DOHH2 (cell line): ENCODE measurements around the gene MRPS31.

Source experiments
- EZH2phosphoT487 ChIP-seq: fragments of 200-600 bp; sonication (generic); IDR thresholded peaks from 2 replicates; pipeline ENCODE4 v1.6.1; 2017; ENCODE audit warnings: borderline replicate concordance, mild to moderate bottlenecking, antibody characterized with exemption, low read length, moderate library complexity, mixed read lengths
- TF ChIP-seq, protein P1 (sequence below): fragments of 200-600 bp; sonication (generic); IDR thresholded peaks from one replicate; pipeline ENCODE4 v1.5.1; 2014; ENCODE audit warnings: antibody characterized with exemption, mild to moderate bottlenecking, low read depth, low read length; ENCODE audit not compliant: poor library complexity, severe bottlenecking

- TF ChIP-seq, protein P1, sequence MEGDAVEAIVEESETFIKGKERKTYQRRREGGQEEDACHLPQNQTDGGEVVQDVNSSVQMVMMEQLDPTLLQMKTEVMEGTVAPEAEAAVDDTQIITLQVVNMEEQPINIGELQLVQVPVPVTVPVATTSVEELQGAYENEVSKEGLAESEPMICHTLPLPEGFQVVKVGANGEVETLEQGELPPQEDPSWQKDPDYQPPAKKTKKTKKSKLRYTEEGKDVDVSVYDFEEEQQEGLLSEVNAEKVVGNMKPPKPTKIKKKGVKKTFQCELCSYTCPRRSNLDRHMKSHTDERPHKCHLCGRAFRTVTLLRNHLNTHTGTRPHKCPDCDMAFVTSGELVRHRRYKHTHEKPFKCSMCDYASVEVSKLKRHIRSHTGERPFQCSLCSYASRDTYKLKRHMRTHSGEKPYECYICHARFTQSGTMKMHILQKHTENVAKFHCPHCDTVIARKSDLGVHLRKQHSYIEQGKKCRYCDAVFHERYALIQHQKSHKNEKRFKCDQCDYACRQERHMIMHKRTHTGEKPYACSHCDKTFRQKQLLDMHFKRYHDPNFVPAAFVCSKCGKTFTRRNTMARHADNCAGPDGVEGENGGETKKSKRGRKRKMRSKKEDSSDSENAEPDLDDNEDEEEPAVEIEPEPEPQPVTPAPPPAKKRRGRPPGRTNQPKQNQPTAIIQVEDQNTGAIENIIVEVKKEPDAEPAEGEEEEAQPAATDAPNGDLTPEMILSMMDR, result no peak
- TF ChIP-seq EZH2phosphoT487, result no peak
Measured at GRCh38 chr13:40814803-40815202, 43.8 kb upstream of the MRPS31 start.
